A673 (cell line): ENCODE measurements around the gene STRBP. TPM values are rescaled to one million over a fixed set of nuclear protein-coding genes. Genes with fewer than 3 reads are reported as not detected.

ENCODE experiments used
- BruUV-seq: library from RNA; stranded (reverse); fragments of 400-500 nt; replicated peaks from 2 replicates; lab custom pipeline; 2021; lab: Mats Ljungman, UMichigan
- CTCF ChIA-PET: fragments of 300-600 bp; sonication (Branson Sonifier 250); formaldehyde crosslinking; loops from one replicate; lab custom pipeline; 2022; ENCODE audit warnings: antibody characterized with exemption; lab: Charles Lee
- POLR2A ChIA-PET: fragments of 300-600 bp; sonication (Branson Sonifier 250); formaldehyde crosslinking; loops from one replicate; lab custom pipeline; 2022; ENCODE audit warnings: antibody characterized with exemption; ENCODE audit not compliant: low non-redundant PET; lab: Charles Lee
- DNase-seq: peaks from one replicate; pipeline ENCODE4 v3.0.0-alpha.2; 2015; ENCODE audit warnings: low spot score
- H3K27ac ChIP-seq: fragments of 200-600 bp; sonication (generic); 2 replicates; pipeline ENCODE4 v1.5.1; 2016; ENCODE audit warnings: mixed run types, low read depth, mild to moderate bottlenecking, mixed read lengths, antibody characterized with exemption, low read length; ENCODE audit not compliant: poor library complexity, severe bottlenecking
- H3K27me3 ChIP-seq: fragments of 200-600 bp; sonication (generic); replicated peaks from 2 replicates; pipeline ENCODE4 v1.6.1; 2017; ENCODE audit warnings: mixed run types, low read depth, mild to moderate bottlenecking, mixed read lengths, antibody characterized with exemption, low read length; ENCODE audit not compliant: insufficient read depth, poor library complexity
- H3K36me3 ChIP-seq: fragments of 200-600 bp; sonication (generic); 2 replicates; pipeline ENCODE4 v1.6.1; 2016; ENCODE audit warnings: mixed run types, mild to moderate bottlenecking, mixed read lengths, antibody characterized with exemption, low read length; ENCODE audit not compliant: insufficient read depth, poor library complexity, severe bottlenecking
- H3K4me1 ChIP-seq: fragments of 200-600 bp; sonication (generic); 2 replicates; pipeline ENCODE4 v1.6.1; 2017; ENCODE audit warnings: mixed run types, mild to moderate bottlenecking, mixed read lengths, antibody characterized with exemption, low read length; ENCODE audit not compliant: insufficient read depth, poor library complexity, severe bottlenecking
- H3K4me3 ChIP-seq: fragments of 200-600 bp; sonication (generic); 2 replicates; pipeline ENCODE4 v1.5.1; 2016; ENCODE audit warnings: low read depth, mixed run types, mild to moderate bottlenecking, mixed read lengths, low read length; ENCODE audit not compliant: poor library complexity, severe bottlenecking
- H3K9me3 ChIP-seq: fragments of 200-600 bp; sonication (generic); 2 replicates; pipeline ENCODE4 v1.6.1; 2016; ENCODE audit warnings: mixed run types, low read depth, mild to moderate bottlenecking, mixed read lengths, antibody characterized with exemption, low read length; ENCODE audit not compliant: poor library complexity, severe bottlenecking
- CTCF ChIP-seq: fragments of 300-800, 200-600 bp; sonication (generic); conservative IDR thresholded peaks from 2 replicates; pipeline ENCODE4 v1.5.1; 2017; ENCODE audit warnings: low read depth, mild to moderate bottlenecking, antibody characterized with exemption, low read length, moderate library complexity, mixed read lengths
- EZH2 ChIP-seq: fragments of 200-600 bp; sonication (generic); IDR thresholded peaks from 2 replicates; pipeline ENCODE4 v1.6.1; 2017; ENCODE audit warnings: borderline replicate concordance, low read depth, mild to moderate bottlenecking, mixed read lengths, antibody characterized with exemption, low read length; ENCODE audit not compliant: poor library complexity, severe bottlenecking
- intact Hi-C: fragments of 100-400 bp; cut with micrococcal nuclease; formaldehyde crosslinking; loops from one replicate; pipeline ENCODE4 v1.10.0; 2022; ENCODE audit not compliant: unreplicated experiment
- total RNA-seq: library from RNA; stranded (reverse); gene quantifications from 2 replicates; pipeline ENCODE4 v1.2.3, GENCODE V29; 2021

The STRBP gene
- total RNA-seq, 1 experiment from 2014 or later: 79.4 TPM

- H3K4me1 ChIP-seq: peaks cover 54% of the 10 kb centered on the region
- DNase-seq: peak; percentile 58
- POLR2A ChIA-PET: no interaction called here
- CTCF ChIA-PET: no interaction called here
- TF ChIP-seq CTCF (no peak), EZH2 (no peak)
- intact Hi-C loops: loop anchor here (10.0 kb wide), 1 partner anchor 621 kb away; no protein-coding TSS in a partner anchor
- H3K36me3 ChIP-seq: peaks cover 24% of the 10 kb centered on the region
- no peaks in the 10 kb centered on the region for H3K9me3 ChIP-seq
- no peak overlapping the region for H3K27ac ChIP-seq
- H3K4me3 ChIP-seq: no peak overlapping the region
- H3K27me3 ChIP-seq: no peaks in the 10 kb centered on the region
- BruUV-seq: no TSS peak
These were observed 182.5 kb downstream of the STRBP start for GRCh38 chr9:123085916-123086315.

- intact Hi-C loops: loop anchor here (10.0 kb wide), 1 partner anchor 619 kb away; no protein-coding TSS in a partner anchor
- BruUV-seq: no TSS peak
- Histone ChIP-seq H3K27me3 (no peaks in the 10 kb centered on the region), H3K4me3 (no peak overlapping the region), H3K36me3 (peaks cover 31% of the 10 kb centered on the region), H3K27ac (peak overlapping the region; percentile 67), H3K9me3 (no peaks in the 10 kb centered on the region), H3K4me1 (peaks cover 37% of the 10 kb centered on the region)
- CTCF ChIA-PET: no interaction called here
- DNase-seq: no peak
- POLR2A ChIA-PET: no interaction called here
- TF ChIP-seq EZH2: no peak
- TF ChIP-seq CTCF: no peak
These were observed 184.1 kb downstream of the STRBP start for GRCh38 chr9:123084256-123084655.

GRCh38 chr9:123083680-123084079 is 184.7 kb downstream of the STRBP start:
- Histone ChIP-seq H3K4me1 (peaks cover 35% of the 10 kb centered on the region), H3K36me3 (peaks cover 31% of the 10 kb centered on the region), H3K4me3 (no peak overlapping the region), H3K27ac (no peak overlapping the region), H3K9me3 (no peaks in the 10 kb centered on the region), H3K27me3 (no peaks in the 10 kb centered on the region)
- intact Hi-C loops: loop anchor here (10.0 kb wide), 1 partner anchor 619 kb away; no protein-coding TSS in a partner anchor
- no peak for DNase-seq
- no peak for TF ChIP-seq EZH2
- TF ChIP-seq CTCF: no peak
- ChIA-PET CTCF (interaction anchor here (0.5 kb wide), 1 partner anchor 268 kb away, joined by 13 read pairs; no protein-coding TSS in a partner anchor), POLR2A (no interaction called here)
- BruUV-seq: no TSS peak
